IMR-90 (cell line): ENCODE measurements around the gene TLR10. TPM values are rescaled to one million over a fixed set of nuclear protein-coding genes. Genes with fewer than 3 reads are reported as not detected.

ENCODE experiments used
- ATAC-seq: fragments of 200-7000 bp; cut with Tn5 transposase; 2 replicates; pipeline ENCODE4 v1.9.1; 2020; ENCODE audit warnings: low read depth, mild to moderate bottlenecking, moderate library complexity
- BruUV-seq: library from RNA; stranded (reverse); fragments of 400-500 nt; replicated peaks from 2 replicates; lab custom pipeline; 2021; lab: Mats Ljungman, UMichigan
- CTCF ChIA-PET: fragments of 300-600 bp; formaldehyde crosslinking; extraction: SDS; loops from one replicate; lab custom pipeline; 2021; ENCODE audit warnings: antibody characterized with exemption; lab: Yijun Ruan, JAX
- POLR2A ChIA-PET: fragments of 300-600 bp; sonication (Branson Sonifier 250); formaldehyde crosslinking; loops from one replicate; lab custom pipeline; 2022; ENCODE audit warnings: antibody characterized with exemption; ENCODE audit not compliant: unreplicated experiment; lab: Charles Lee
- DNase-seq: peaks from one replicate; pipeline ENCODE4 v3.0.0; 2013
- H2AFZ ChIP-seq: replicated peaks from 2 replicates; pipeline ENCODE3; 2013; ENCODE audit warnings: low read length, mild to moderate bottlenecking; ENCODE audit not compliant: poor library complexity
- H2AK5ac ChIP-seq: 2 replicates; pipeline ENCODE4 v1.6.1; 2013; ENCODE audit warnings: low read depth, low read length, inconsistent platforms
- H2AK9ac ChIP-seq: replicated peaks from 2 replicates; pipeline ENCODE3; 2013; ENCODE audit warnings: mild to moderate bottlenecking, low read depth, low read length, moderate library complexity; ENCODE audit not compliant: poor library complexity
- H2BK120ac ChIP-seq: 2 replicates; pipeline ENCODE4 v1.6.1; 2013; ENCODE audit warnings: low read depth, low read length, inconsistent platforms
- H2BK15ac ChIP-seq: 3 replicates; pipeline ENCODE4 v1.6.1; 2013; ENCODE audit warnings: low read depth, low read length, inconsistent platforms
- H2BK20ac ChIP-seq: 2 replicates; pipeline ENCODE4 v1.6.1; 2013; ENCODE audit warnings: low read depth, mild to moderate bottlenecking, inconsistent platforms, low read length, moderate library complexity
- H2BK5ac ChIP-seq: 2 replicates; pipeline ENCODE4 v1.6.1; 2013; ENCODE audit warnings: mild to moderate bottlenecking, low read depth, low read length, inconsistent platforms; ENCODE audit not compliant: poor library complexity, severe bottlenecking
- H3K14ac ChIP-seq: replicated peaks from 2 replicates; pipeline ENCODE4 v1.6.1; 2013; ENCODE audit warnings: low read depth, low read length, inconsistent platforms
- H3K18ac ChIP-seq: 2 replicates; pipeline ENCODE4 v1.6.1; 2013; ENCODE audit warnings: low read depth, low read length, control low read depth
- H3K23ac ChIP-seq: 2 replicates; pipeline ENCODE4 v1.6.1; 2013; ENCODE audit warnings: low read depth, low read length, inconsistent platforms
- H3K27ac ChIP-seq: 2 replicates; pipeline ENCODE4 v1.5.1; 2013; ENCODE audit warnings: mild to moderate bottlenecking, control low read depth, low read length; ENCODE audit not compliant: insufficient read depth
- H3K27me3 ChIP-seq: 2 replicates; pipeline ENCODE4 v1.6.1; 2013; ENCODE audit warnings: low read length; ENCODE audit not compliant: control insufficient read depth, insufficient read depth
- H3K36me3 ChIP-seq: 2 replicates; pipeline ENCODE4 v1.6.1; 2013; ENCODE audit warnings: low read length, mixed read lengths; ENCODE audit not compliant: control insufficient read depth, insufficient read depth
- H3K4ac ChIP-seq: 2 replicates; pipeline ENCODE4 v1.6.1; 2013; ENCODE audit warnings: low read depth, low read length, inconsistent platforms
- H3K4me1 ChIP-seq: 2 replicates; pipeline ENCODE4 v1.6.1; 2013; ENCODE audit warnings: low read length, mixed read lengths; ENCODE audit not compliant: control insufficient read depth, insufficient read depth
- H3K4me2 ChIP-seq: 2 replicates; pipeline ENCODE4 v1.6.1; 2013; ENCODE audit warnings: low read depth, mild to moderate bottlenecking, control low read depth, low read length, moderate library complexity
- H3K4me3 ChIP-seq: 2 replicates; pipeline ENCODE4 v1.5.1; 2013; ENCODE audit warnings: low read depth, mild to moderate bottlenecking, control low read depth, low read length, moderate library complexity; ENCODE audit not compliant: insufficient read depth
- H3K56ac ChIP-seq: 2 replicates; pipeline ENCODE4 v1.6.1; 2013; ENCODE audit warnings: low read length, inconsistent platforms; ENCODE audit not compliant: insufficient read depth; ENCODE audit errors: extremely low read depth
- H3K79me1 ChIP-seq, 2 experiments: 2 replicates each; pipeline ENCODE4 v1.6.1; 2013; ENCODE audit warnings: low read length in 2 of 2, inconsistent platforms in 1 of 2, low read depth in 1 of 2
- H3K9ac ChIP-seq: 2 replicates; pipeline ENCODE4 v1.6.1; 2013; ENCODE audit warnings: low read depth, low read length, control low read depth
- H3K9me1 ChIP-seq: 2 replicates; pipeline ENCODE4 v1.6.1; 2013; ENCODE audit warnings: low read length, inconsistent platforms; ENCODE audit not compliant: insufficient read depth
- H3K9me3 ChIP-seq: 2 replicates; pipeline ENCODE4 v1.6.1; 2013; ENCODE audit warnings: low read length; ENCODE audit not compliant: control insufficient read depth, insufficient read depth
- H4K20me1 ChIP-seq: 2 replicates; pipeline ENCODE4 v1.6.1; 2013; ENCODE audit warnings: low read length, inconsistent platforms; ENCODE audit not compliant: insufficient read depth
- H4K5ac ChIP-seq: 2 replicates; pipeline ENCODE4 v1.6.1; 2013; ENCODE audit warnings: mild to moderate bottlenecking, low read depth, low read length, control low read depth
- H4K8ac ChIP-seq, 2 experiments: 2 replicates each; pipeline ENCODE4 v1.6.1; 2013; ENCODE audit warnings: low read depth in 2 of 2, low read length in 2 of 2, control low read depth in 1 of 2, inconsistent platforms in 1 of 2
- H4K91ac ChIP-seq: 2 replicates; pipeline ENCODE4 v1.6.1; 2013; ENCODE audit warnings: low read depth, low read length, inconsistent platforms; ENCODE audit not compliant: insufficient read depth
- BHLHE40 ChIP-seq: fragments of 150-350 bp; IDR thresholded peaks from 2 replicates; pipeline ENCODE4 v1.6.1; 2016; ENCODE audit warnings: mild to moderate bottlenecking, low read depth, low read length
- CEBPB ChIP-seq: IDR thresholded peaks from 2 replicates; pipeline ENCODE4 v1.6.1; 2012; ENCODE audit warnings: low read depth, low read length, improper control_type of control experiment
- CHD1 ChIP-seq: IDR thresholded peaks from 2 replicates; pipeline ENCODE4 v1.6.1; 2012; ENCODE audit warnings: low read depth, low read length, improper control_type of control experiment
- CTCF ChIP-seq: conservative IDR thresholded peaks from 2 replicates; pipeline ENCODE4 v1.5.1; 2012; ENCODE audit warnings: mild to moderate bottlenecking, low read depth, low read length, improper control_type of control experiment
- ELK1 ChIP-seq: fragments of 150-350 bp; IDR thresholded peaks from 2 replicates; pipeline ENCODE4 v1.6.1; 2016; ENCODE audit warnings: low read depth, mild to moderate bottlenecking, low read length, moderate library complexity, borderline replicate concordance
- FOS ChIP-seq: fragments of 150-350 bp; IDR thresholded peaks from 2 replicates; pipeline ENCODE4 v1.6.1; 2016; ENCODE audit warnings: low read depth, low read length
- MXI1 ChIP-seq: IDR thresholded peaks from 2 replicates; pipeline ENCODE4 v1.6.1; 2012; ENCODE audit warnings: low read depth, mild to moderate bottlenecking, low read length, moderate library complexity, borderline replicate concordance
- NFE2L2 ChIP-seq: fragments of 150-350 bp; IDR thresholded peaks from 2 replicates; pipeline ENCODE4 v1.6.1; 2016; ENCODE audit warnings: low read depth, mild to moderate bottlenecking, low read length
- RAD21 ChIP-seq: IDR thresholded peaks from 2 replicates; pipeline ENCODE4 v1.6.1; 2012; ENCODE audit warnings: low read length, improper control_type of control experiment
- RCOR1 ChIP-seq: IDR thresholded peaks from 2 replicates; pipeline ENCODE4 v1.6.1; 2012; ENCODE audit warnings: mild to moderate bottlenecking, low read length, improper control_type of control experiment; ENCODE audit not compliant: insufficient replicate concordance
- RFX5 ChIP-seq: IDR thresholded peaks from 2 replicates; pipeline ENCODE4 v1.8.0; 2012; ENCODE audit warnings: low read depth, mild to moderate bottlenecking, low read length, moderate library complexity
- SMC3 ChIP-seq: fragments of 150-350 bp; IDR thresholded peaks from 2 replicates; pipeline ENCODE4 v1.6.1; 2016; ENCODE audit warnings: low read depth, mild to moderate bottlenecking, antibody characterized with exemption, low read length, moderate library complexity
- USF2 ChIP-seq: fragments of 150-350 bp; IDR thresholded peaks from 2 replicates; pipeline ENCODE4 v1.6.1; 2017; ENCODE audit warnings: mild to moderate bottlenecking, antibody characterized with exemption, low read length, low read depth
- WGBS, 2 experiments: methylation state at CpG; one replicate each; pipeline versions ENCODE4 v1.1.5 to v1.1.7; 2013; ENCODE audit warnings: missing lambda C conversion rate in 2 of 2; ENCODE audit not compliant: insufficient read length in 1 of 2; ENCODE audit errors: extremely low coverage in 2 of 2; 5-methylcytosine and 5-hydroxymethylcytosine counted together
- dilution Hi-C: fragments of 300-500 bp; cut with HindIII; formaldehyde crosslinking; loops from one replicate; pipeline ENCODE4 v1.14.3; 2018; ENCODE audit warnings: low sequenced_read_pairs; ENCODE audit not compliant: unreplicated experiment
- in situ Hi-C: fragments of 300-500 bp; cut with MboI; formaldehyde crosslinking; loops from 3 replicates; pipeline ENCODE4 v1.14.3; 2019; ENCODE audit warnings: low sequenced_read_pairs, inconsistent platforms, mixed read lengths
- intact Hi-C: fragments of 100-400 bp; cut with micrococcal nuclease; formaldehyde crosslinking; loops from 2 replicates; pipeline ENCODE4 v1.10.0; 2022
- polyA plus RNA-seq, 3 experiments: library from polyadenylated mRNA; depleted of rRNA; stranded (reverse); fragments of >200 nt; gene quantifications; 2 replicates each; pipeline ENCODE4 v1.2.3, GENCODE V29; 2012; ENCODE audit warnings: low replicate concordance in 1 of 3
- total RNA-seq: library from RNA; depleted of rRNA; stranded (reverse); fragments of >200 nt; gene quantifications from 2 replicates; pipeline ENCODE4 v1.2.3, GENCODE V29; 2012

Gene TLR10
- total and polyA plus RNA-seq, 2 of the 4 experiments (the other 2 are of a cell fraction): not detected

- H3K4me1 ChIP-seq: no peaks in the 10 kb centered on the region
- peak; percentile 95 for ATAC-seq
- no peak overlapping the region for H2AK5ac ChIP-seq
- H2AK9ac ChIP-seq: no peak overlapping the region
- no peak overlapping the region for H3K14ac ChIP-seq
- in situ Hi-C loops: loop anchor here (5.0 kb wide), 1 partner anchor 98 kb away; the partner anchor contains the start of gene TLR6
- peak overlapping the region; percentile 85 for H2AFZ ChIP-seq
- WGBS, 2 experiments: 7% methylated on average over 7 of the region's 8 CpGs; no CpG with 5 or more reads in 1 of the 2 experiments
- intact Hi-C loops: loop anchor here (1.0 to 10.0 kb wide), 3 partner anchors 98 to 686 kb away; partner anchors contain the start of gene TLR6
- dilution Hi-C loops: no loop called here
- no peak overlapping the region for H3K23ac ChIP-seq
- peak overlapping the region; percentile 23; the same call in 1 of the 2 replicates for H3K4me2 ChIP-seq
- H3K9me3 ChIP-seq: no peaks in the 10 kb centered on the region
- ChIA-PET POLR2A (no interaction called here), CTCF (interaction anchor here (0.6 to 2.1 kb wide), 11 partner anchors 11 to 549 kb away, joined by 3 to 10 read pairs (median 3); partner anchors contain the start of genes TLR1 and TLR10)
- peak overlapping the region; percentile 10; the same call in 1 of the 3 replicates for H2BK15ac ChIP-seq
- no peak overlapping the region for H3K4ac ChIP-seq
- BruUV-seq: no TSS peak
- 0 out of 2 replicates have a peak overlapping the region, but pooled peaks have one; percentile 0 for H2BK120ac ChIP-seq
- H2BK20ac ChIP-seq: no peak overlapping the region
- H3K36me3 ChIP-seq: no peaks in the 10 kb centered on the region
- H3K27me3 ChIP-seq: no peaks in the 10 kb centered on the region
- no peak overlapping the region for H3K56ac ChIP-seq
- no peak overlapping the region for H4K91ac ChIP-seq
- H4K5ac ChIP-seq: 0 out of 2 replicates have a peak overlapping the region, but pooled peaks have one; percentile 9
- H4K20me1 ChIP-seq: no peaks in the 10 kb centered on the region
- H3K18ac ChIP-seq: no peak overlapping the region
- H3K9ac ChIP-seq: peak overlapping the region; percentile 4; the same call in 1 of the 2 replicates
- H2BK5ac ChIP-seq: no peak overlapping the region
- H4K8ac ChIP-seq: peak overlapping the region in 1 of 2 experiments; percentile 47; a peak in 1 of 4 replicates
- H3K4me3 ChIP-seq: no peak overlapping the region
- H3K79me1 ChIP-seq: no peaks in the 10 kb centered on the region
- peak; percentile 80 for DNase-seq
- no peak overlapping the region for H3K27ac ChIP-seq
- peaks cover 3% of the 10 kb centered on the region for H3K9me1 ChIP-seq
- TF ChIP-seq BHLHE40 (no peak), MXI1 (no peak), FOS (no peak), ELK1 (no peak), NFE2L2 (no peak), USF2 (no peak), CHD1 (no peak), RCOR1 (no peak), RFX5 (no peak), CTCF (peak; percentile 83), SMC3 (peak; percentile 69), CEBPB (no peak), RAD21 (peak; percentile 83)
These were observed 23.5 kb downstream of the TLR10 start for GRCh38 chr4:38759113-38759789.
